Thoracic aorta (tissue), 2 donors: ENCODE data around the gene NUP62CL. TPM values are rescaled to one million over a fixed set of nuclear protein-coding genes. Genes with fewer than 3 reads are reported as not detected.

Experiments used
- ATAC-seq: fragments of 150-250 bp; one replicate; pipeline ENCODE4 v1.8.0; 2017; ENCODE audit warnings: low read depth; ENCODE audit not compliant: insufficient number of reproducible peaks, low FRiP score
- DNase-seq: peaks from one replicate; pipeline ENCODE4 v3.0.0-alpha.2; 2020; ENCODE audit warnings: low spot score
- H3K27ac ChIP-seq, 2 donors: fragments of 200-600 bp; sonication (generic); 1 replicate in 1 of 2; 2 replicates in 1 of 2; pipeline ENCODE4 v1.5.1; 2016; ENCODE audit warnings: mild to moderate bottlenecking in 2 of 2, moderate library complexity in 2 of 2
- H3K27me3 ChIP-seq: fragments of 200-600 bp; sonication (generic); replicated peaks from 2 replicates; pipeline ENCODE4 v1.6.0; 2016; ENCODE audit warnings: mild to moderate bottlenecking; ENCODE audit not compliant: insufficient read depth
- H3K36me3 ChIP-seq: fragments of 200-600 bp; sonication (generic); one replicate; pipeline ENCODE4 v1.5.1; 2016
- H3K4me1 ChIP-seq, 2 donors: fragments of 200-600 bp; sonication (generic); 1 replicate in 1 of 2; 2 replicates in 1 of 2; pipeline versions ENCODE4 v1.5.1 to v1.6.0; 2016; ENCODE audit warnings: low read depth in 2 of 2, mild to moderate bottlenecking in 1 of 2; ENCODE audit not compliant: control insufficient read depth in 1 of 2
- H3K4me3 ChIP-seq: fragments of 200-600 bp; sonication (generic); 2 replicates; pipeline ENCODE4 v1.5.1; 2016; ENCODE audit warnings: mild to moderate bottlenecking
- H3K9me3 ChIP-seq: fragments of 200-600 bp; sonication (generic); 2 replicates; pipeline ENCODE4 v1.5.1; 2016
- total RNA-seq, 2 donors: library from RNA; depleted of rRNA; stranded (reverse); fragments of >200 nt; gene quantifications; one replicate each; pipeline versions ENCODE4 v1.1.0 to v1.2.3, GENCODE V29; 2016
- TF ChIP-seq, protein P1 (sequence below): fragments of 200-600 bp; sonication (generic); IDR thresholded peaks from one replicate; pipeline ENCODE4 v1.5.1; 2019; ENCODE audit warnings: antibody characterized with exemption

NUP62CL gene
- total RNA-seq, 2 donors from 2014 or later: not detected

DNA sequence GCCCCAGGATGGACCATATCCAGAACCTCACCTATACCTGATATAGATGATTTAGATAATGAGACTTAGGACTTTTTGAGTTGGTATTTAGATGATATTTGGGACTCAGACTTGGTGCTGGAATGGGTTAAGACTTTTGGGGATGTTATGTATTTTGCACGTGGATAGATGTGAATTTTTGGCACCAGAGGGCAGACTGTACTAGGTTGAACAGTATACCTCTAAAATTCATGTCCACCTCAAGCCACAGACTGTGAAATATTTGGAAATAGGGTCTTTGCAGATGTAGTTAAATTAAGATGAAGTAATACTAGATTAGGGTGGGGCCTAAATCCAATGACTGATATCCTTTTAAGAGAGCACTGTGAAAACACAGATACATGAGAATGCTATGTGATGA, 103.3 kb downstream of the NUP62CL start:
- no peaks in the 10 kb centered on the region for H3K36me3 ChIP-seq
- no peak for DNase-seq
- H3K4me1 ChIP-seq: no peaks in the 10 kb centered on the region
- H3K4me3 ChIP-seq: no peak overlapping the region
- no peaks in the 10 kb centered on the region for H3K27me3 ChIP-seq
- H3K9me3 ChIP-seq: no peaks in the 10 kb centered on the region
- ATAC-seq: no peak
- TF ChIP-seq, protein P1, sequence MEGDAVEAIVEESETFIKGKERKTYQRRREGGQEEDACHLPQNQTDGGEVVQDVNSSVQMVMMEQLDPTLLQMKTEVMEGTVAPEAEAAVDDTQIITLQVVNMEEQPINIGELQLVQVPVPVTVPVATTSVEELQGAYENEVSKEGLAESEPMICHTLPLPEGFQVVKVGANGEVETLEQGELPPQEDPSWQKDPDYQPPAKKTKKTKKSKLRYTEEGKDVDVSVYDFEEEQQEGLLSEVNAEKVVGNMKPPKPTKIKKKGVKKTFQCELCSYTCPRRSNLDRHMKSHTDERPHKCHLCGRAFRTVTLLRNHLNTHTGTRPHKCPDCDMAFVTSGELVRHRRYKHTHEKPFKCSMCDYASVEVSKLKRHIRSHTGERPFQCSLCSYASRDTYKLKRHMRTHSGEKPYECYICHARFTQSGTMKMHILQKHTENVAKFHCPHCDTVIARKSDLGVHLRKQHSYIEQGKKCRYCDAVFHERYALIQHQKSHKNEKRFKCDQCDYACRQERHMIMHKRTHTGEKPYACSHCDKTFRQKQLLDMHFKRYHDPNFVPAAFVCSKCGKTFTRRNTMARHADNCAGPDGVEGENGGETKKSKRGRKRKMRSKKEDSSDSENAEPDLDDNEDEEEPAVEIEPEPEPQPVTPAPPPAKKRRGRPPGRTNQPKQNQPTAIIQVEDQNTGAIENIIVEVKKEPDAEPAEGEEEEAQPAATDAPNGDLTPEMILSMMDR: no peak
- no peak overlapping the region for H3K27ac ChIP-seq

DNA sequence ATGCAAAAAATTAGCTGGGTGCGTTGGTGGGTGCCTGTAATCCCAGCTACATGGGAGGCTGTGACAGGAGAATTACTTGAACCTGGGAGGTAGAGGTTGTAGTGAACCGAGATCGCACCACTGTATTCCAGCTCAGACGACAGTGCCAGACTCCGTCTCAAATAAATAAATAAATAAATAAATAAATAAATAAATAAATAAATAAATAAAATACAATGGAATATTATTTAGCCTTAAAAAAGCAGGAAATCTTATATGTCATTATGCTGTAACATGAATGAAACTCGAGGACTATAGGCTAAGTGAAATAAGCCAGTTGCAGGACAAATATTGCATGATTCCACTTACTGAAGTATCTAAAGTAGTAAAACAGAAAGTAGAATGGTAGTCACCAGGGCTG, 130.1 kb downstream of the NUP62CL start:
- Histone ChIP-seq H3K36me3 (no peaks in the 10 kb centered on the region), H3K27ac (no peak overlapping the region), H3K9me3 (no peaks in the 10 kb centered on the region), H3K4me3 (no peak overlapping the region), H3K27me3 (no peaks in the 10 kb centered on the region), H3K4me1 (no peaks in the 10 kb centered on the region)
- DNase-seq (no peak), ATAC-seq (no peak)
- TF ChIP-seq, protein P1: no peak

Other genes with a start within 250 kb of the NUP62CL start
- gene MORC4, start 206.2 kb downstream of the NUP62CL start, total RNA-seq: 10 to 100 TPM; 10.4 to 28.4 TPM
- gene RBM41, start 87.6 kb downstream of the NUP62CL start, total RNA-seq: 10 to 100 TPM; 17.2 to 19.4 TPM
- gene DNAAF6, start 178 bp upstream of the NUP62CL start, total RNA-seq: not detected
- under 1 TPM in 1 of 2 donors, not detected in 1; 0.92 TPM for gene FRMPD3, start 243.2 kb upstream of the NUP62CL start, total RNA-seq